ENCODE data around the gene POLR1E. TPM values are rescaled to one million over a fixed set of nuclear protein-coding genes. Genes with fewer than 3 reads are reported as not detected.
A peak's percentile ranks its signal among the peaks of the same experiment; 100 is the strongest.

Gene POLR1E
- total and polyA plus RNA-seq, 9 of the 15 experiments (the other 6 are each of a cell fraction or from before 2014, with no cell fraction given): 18.9 to 102 (median 74.4) TPM

DNA sequence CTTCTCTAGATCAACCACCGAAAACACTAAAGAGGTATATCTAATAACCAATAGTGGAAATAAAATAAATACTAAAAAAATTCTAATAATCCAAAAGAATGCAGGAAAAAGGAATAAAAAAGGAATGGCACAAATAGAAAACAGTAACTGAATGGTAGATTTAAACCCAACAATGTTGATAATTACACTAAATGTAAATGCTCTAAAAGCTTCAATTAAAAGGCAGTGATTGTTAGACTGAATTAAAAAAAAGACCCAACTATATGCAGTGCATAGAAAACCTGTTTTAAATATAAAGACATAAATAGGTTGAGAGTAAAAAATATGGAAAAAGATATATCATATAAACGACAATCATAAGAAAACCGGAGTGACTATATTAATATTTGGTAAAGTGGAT lies 11.3 kb upstream of the POLR1E start (continued):
- TF ChIP-seq, protein P1, sequence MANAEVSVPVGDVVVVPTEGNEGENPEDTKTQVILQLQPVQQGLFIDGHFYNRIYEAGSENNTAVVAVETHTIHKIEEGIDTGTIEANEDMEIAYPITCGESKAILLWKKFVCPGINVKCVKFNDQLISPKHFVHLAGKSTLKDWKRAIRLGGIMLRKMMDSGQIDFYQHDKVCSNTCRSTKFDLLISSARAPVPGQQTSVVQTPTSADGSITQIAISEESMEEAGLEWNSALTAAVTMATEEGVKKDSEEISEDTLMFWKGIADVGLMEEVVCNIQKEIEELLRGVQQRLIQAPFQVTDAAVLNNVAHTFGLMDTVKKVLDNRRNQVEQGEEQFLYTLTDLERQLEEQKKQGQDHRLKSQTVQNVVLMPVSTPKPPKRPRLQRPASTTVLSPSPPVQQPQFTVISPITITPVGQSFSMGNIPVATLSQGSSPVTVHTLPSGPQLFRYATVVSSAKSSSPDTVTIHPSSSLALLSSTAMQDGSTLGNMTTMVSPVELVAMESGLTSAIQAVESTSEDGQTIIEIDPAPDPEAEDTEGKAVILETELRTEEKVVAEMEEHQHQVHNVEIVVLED (CRISPR knock-in tag; IDR thresholded peaks at IDR 0.05): no peak
- no peak for TF ChIP-seq ZNF140 (CRISPR knock-in tag; IDR thresholded peaks at IDR 0.05)
- peak in 1 of 2 experiments; percentile 58; a peak in 1 of 4 replicates for TF ChIP-seq ARNT (IDR thresholded peaks at IDR 0.05)
- TF ChIP-seq ZNF224 (CRISPR knock-in tag; IDR thresholded peaks at IDR 0.05): no peak
- TF ChIP-seq, protein P2, sequence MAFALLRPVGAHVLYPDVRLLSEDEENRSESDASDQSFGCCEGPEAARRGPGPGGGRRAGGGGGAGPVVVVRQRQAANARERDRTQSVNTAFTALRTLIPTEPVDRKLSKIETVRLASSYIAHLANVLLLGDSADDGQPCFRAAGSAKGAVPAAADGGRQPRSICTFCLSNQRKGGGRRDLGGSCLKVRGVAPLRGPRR (CRISPR knock-in tag; IDR thresholded peaks at IDR 0.05): no peak
- no peak for TF ChIP-seq ETV5 (CRISPR knock-in tag; IDR thresholded peaks at IDR 0.05; ENCODE audit: low read depth)
- TF ChIP-seq, protein P3, sequence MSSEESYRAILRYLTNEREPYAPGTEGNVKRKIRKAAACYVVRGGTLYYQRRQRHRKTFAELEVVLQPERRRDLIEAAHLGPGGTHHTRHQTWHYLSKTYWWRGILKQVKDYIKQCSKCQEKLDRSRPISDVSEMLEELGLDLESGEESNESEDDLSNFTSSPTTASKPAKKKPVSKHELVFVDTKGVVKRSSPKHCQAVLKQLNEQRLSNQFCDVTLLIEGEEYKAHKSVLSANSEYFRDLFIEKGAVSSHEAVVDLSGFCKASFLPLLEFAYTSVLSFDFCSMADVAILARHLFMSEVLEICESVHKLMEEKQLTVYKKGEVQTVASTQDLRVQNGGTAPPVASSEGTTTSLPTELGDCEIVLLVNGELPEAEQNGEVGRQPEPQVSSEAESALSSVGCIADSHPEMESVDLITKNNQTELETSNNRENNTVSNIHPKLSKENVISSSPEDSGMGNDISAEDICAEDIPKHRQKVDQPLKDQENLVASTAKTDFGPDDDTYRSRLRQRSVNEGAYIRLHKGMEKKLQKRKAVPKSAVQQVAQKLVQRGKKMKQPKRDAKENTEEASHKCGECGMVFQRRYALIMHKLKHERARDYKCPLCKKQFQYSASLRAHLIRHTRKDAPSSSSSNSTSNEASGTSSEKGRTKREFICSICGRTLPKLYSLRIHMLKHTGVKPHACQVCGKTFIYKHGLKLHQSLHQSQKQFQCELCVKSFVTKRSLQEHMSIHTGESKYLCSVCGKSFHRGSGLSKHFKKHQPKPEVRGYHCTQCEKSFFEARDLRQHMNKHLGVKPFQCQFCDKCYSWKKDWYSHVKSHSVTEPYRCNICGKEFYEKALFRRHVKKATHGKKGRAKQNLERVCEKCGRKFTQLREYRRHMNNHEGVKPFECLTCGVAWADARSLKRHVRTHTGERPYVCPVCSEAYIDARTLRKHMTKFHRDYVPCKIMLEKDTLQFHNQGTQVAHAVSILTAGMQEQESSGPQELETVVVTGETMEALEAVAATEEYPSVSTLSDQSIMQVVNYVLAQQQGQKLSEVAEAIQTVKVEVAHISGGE (CRISPR knock-in tag; IDR thresholded peaks at IDR 0.05): no peak
- TF ChIP-seq, protein P4, sequence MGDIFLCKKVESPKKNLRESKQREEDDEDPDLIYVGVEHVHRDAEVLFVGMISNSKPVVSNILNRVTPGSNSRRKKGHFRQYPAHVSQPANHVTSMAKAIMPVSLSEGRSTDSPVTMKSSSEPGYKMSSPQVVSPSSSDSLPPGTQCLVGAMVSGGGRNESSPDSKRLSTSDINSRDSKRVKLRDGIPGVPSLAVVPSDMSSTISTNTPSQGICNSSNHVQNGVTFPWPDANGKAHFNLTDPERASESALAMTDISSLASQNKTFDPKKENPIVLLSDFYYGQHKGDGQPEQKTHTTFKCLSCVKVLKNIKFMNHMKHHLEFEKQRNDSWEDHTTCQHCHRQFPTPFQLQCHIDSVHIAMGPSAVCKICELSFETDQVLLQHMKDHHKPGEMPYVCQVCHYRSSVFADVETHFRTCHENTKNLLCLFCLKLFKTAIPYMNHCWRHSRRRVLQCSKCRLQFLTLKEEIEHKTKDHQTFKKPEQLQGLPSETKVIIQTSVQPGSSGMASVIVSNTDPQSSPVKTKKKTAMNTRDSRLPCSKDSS (IDR thresholded peaks at IDR 0.05; ENCODE audit: low read depth, partially characterized antibody): peak; percentile 78
- TF ChIP-seq, protein P5, sequence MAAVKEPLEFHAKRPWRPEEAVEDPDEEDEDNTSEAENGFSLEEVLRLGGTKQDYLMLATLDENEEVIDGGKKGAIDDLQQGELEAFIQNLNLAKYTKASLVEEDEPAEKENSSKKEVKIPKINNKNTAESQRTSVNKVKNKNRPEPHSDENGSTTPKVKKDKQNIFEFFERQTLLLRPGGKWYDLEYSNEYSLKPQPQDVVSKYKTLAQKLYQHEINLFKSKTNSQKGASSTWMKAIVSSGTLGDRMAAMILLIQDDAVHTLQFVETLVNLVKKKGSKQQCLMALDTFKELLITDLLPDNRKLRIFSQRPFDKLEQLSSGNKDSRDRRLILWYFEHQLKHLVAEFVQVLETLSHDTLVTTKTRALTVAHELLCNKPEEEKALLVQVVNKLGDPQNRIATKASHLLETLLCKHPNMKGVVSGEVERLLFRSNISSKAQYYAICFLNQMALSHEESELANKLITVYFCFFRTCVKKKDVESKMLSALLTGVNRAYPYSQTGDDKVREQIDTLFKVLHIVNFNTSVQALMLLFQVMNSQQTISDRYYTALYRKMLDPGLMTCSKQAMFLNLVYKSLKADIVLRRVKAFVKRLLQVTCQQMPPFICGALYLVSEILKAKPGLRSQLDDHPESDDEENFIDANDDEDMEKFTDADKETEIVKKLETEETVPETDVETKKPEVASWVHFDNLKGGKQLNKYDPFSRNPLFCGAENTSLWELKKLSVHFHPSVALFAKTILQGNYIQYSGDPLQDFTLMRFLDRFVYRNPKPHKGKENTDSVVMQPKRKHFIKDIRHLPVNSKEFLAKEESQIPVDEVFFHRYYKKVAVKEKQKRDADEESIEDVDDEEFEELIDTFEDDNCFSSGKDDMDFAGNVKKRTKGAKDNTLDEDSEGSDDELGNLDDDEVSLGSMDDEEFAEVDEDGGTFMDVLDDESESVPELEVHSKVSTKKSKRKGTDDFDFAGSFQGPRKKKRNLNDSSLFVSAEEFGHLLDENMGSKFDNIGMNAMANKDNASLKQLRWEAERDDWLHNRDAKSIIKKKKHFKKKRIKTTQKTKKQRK (IDR thresholded peaks at IDR 0.05; ENCODE audit: borderline replicate concordance, low read depth, low read length): no peak
- TF ChIP-seq IFI16 (CRISPR knock-in tag; IDR thresholded peaks at IDR 0.05): no peak
- 0 out of 2 replicates have a peak, but pooled peaks have one; percentile 25 for TF ChIP-seq HLTF (IDR thresholded peaks at IDR 0.05)
- TF ChIP-seq HIVEP1 (CRISPR knock-in tag; IDR thresholded peaks at IDR 0.05): no peak
- peak; percentile 83 for TF ChIP-seq TRIM28 (IDR thresholded peaks at IDR 0.05)
- TF ChIP-seq ZNF507 (tag; conservative IDR thresholded peaks at IDR 0.05): peak; percentile 100
- TF ChIP-seq CBX3 (IDR thresholded peaks at IDR 0.05; ENCODE audit: borderline replicate concordance in 1 of 2, low read length in 2 of 2): peak in 1 of 2 experiments; percentile 94; a peak in 2 of 3 replicates
- TF ChIP-seq NONO (IDR thresholded peaks at IDR 0.05; ENCODE audit: low read depth in 2 of 2, low read length in 1 of 2): no peak

All from K562 (cell line).